GM19025 (cell line): ENCODE results near the gene CLDN4.

Source experiments
- ATAC-seq: cut with Tn5 transposase; IDR thresholded peaks from one replicate; pipeline ENCODE4 v1.9.1; 2021; ENCODE audit warnings: mild to moderate bottlenecking, low read depth, moderate library complexity; ENCODE audit not compliant: unreplicated experiment

The CLDN4 gene

DNA sequence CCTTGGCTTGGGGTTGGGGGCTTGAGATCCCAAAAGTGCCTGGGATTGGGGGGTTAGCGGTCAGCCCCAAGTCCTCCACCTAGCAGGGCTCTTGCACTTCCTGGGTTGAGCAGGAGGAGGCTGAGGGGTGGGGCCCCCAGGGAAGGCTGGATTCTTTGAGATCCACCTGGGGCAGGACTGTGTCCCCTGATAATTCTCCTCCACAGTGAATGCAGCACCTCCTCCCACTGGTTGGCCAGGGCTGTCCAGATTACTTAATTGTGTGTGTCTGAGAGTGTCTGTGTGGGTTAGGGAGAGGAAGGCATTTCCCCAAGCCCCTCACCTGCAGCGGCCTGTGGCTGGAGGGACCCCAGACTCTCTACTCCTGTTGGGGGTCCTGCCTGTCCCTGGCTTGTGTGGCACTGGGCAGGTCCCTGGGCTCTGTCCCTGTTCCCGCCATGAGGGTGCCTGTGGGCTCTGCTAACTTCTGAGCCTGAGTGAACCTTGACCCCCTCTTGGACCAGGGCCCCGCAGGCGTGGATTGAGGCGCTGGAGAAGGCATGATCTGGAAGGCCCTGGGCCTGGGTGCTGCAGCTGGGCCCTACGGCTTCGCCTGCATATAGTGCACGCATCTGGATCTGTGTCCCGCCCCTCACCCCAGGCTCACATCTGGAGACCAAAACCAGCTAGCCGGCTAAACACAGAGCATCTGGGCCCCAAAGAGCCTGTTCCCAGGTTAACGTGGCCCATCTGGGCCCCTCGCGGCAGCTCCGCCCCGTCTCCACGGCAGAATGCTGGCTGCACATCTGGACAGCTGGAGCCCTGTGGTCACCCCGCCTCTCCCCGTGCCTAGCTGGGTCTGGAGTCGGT is 40.6 kb downstream of the CLDN4 start:
- ATAC-seq = no peak

GRCh38 chr7:73872056-73872908 is 41.5 kb downstream of the CLDN4 start:
- no peak for ATAC-seq

DNA sequence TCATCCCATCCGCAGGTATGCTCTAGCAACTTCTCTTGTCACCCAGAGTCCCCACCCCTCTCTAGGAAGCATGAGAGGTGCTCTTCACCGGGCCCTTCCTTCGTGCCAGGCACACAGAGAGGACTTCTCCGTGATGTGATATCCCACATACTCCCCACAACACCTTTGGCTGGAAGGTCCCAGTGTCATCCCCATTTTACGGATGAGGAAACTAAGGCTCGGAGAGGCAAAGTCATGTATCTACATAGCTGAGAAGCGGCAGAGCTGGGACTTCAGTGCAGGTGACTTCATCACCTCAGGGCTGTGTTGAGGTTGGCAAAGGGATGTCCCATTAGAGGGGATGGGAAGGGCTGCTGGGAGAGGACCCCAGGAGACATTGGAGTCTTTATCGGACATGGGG is 45.6 kb downstream of the CLDN4 start:
- no peak for ATAC-seq

- no peak for ATAC-seq
Observed at GRCh38 chr7:73876973-73877372, 46.2 kb downstream of the CLDN4 start.

DNA sequence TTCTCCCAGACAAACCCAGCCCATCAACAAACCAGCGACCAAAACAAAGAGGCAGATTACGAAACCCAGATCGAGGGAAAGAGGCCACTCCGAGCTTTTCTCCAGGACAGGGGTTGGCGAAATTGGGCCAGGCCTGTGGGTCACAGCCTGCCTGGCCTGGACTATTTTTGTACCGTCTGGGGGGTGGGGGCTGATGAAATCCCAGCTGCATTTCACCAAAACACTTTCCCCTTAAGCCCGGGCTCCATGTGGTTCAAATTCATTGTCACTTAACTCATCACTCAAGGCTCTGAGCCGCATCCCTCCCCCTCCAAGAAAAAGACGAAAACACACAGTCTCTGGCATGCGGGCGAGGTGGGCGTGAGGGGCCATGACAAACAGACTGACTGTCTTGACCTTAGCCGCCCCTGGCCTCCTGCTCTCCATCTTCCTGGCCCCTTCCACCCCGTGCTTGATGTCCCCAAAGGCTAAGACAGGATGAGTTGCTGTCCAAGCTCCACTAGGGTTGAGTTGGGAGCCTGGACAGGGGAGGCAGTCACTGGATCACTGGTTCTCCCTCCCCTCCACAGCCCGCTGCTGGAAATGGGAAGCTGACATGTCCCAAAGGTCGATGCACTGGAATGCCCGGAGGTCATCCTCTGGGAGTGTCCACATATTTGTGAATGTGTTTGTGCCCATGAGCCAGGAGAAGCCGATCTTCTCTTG is 49.3 kb downstream of the CLDN4 start:
- no peak for ATAC-seq

DNA sequence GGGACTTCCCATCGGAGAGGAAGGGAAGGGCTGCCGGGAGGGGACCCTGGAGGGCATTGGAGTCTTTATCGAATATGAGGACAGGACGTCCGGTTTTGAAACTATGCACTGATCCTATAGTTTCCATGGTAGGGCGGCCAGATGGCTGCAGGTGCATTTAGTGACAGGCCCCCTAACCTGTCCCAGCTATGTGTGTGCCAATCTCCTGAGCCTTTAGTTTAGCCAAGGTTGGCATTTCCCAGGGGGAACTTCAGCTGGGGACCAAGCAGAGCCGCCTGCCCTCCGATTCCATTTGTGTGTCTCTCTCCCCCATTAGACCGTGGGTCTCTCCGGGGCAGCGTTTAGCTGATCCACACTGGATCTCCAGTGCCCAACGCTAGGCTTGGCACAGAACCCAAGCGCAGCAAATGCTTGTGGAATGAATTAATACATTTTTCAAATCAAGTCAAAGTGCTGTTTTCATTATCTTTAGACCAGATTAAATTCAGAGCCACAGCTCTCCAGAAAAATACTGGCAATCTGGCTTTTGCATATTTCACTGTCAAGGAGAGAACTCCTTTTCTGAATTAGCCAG is 50.0 kb downstream of the CLDN4 start:
- no peak for ATAC-seq

DNA sequence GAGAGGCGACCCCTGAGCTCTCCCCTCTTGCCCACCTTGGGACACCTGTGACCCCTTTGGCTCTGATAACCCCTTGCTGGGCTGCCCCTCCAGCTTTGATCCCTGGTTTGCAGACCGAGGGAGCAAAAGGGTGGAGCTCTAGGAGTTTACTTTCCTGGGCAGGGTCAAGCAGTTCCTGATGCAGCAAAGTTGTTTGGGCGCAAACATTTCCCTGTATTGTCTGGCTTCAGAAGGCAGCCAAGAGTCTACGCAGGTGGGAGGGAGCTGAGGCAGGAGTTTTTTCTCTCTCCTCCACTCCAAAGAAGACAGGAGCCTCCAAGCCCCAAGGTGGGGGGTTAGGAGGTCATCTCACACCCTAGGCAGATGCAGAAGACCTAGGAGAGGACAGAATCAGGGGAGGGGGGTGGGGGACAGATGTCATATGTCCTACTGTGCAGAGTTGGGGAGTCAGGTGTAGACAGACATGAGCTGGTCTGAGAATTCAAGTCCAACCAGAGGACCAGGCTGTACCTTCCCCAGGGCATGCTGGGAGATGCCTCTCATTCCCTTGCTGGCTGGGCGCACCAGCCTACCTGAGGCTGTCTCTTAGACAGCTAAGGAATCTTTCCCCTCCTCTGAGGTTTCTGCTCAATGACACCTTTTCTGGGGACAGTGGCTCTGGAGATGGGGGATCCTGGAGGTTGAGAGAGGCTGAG is 50.7 kb downstream of the CLDN4 start:
- no peak for ATAC-seq

- no peak for ATAC-seq
Observed at GRCh38 chr7:73882047-73882402, 51.2 kb downstream of the CLDN4 start.
